Endothelial cell (in vitro differentiated cells): ENCODE results near the gene MLLT6. TPM values are rescaled to one million over a fixed set of nuclear protein-coding genes. Genes with fewer than 3 reads are reported as not detected.

Experiments
- DNase-seq: peaks from one replicate; pipeline ENCODE4 v3.0.0; 2021; ENCODE audit warnings: low spot score
- H3K27ac Mint-ChIP-seq: one replicate; pipeline ENCODE4 v1.8.0; 2021; ENCODE audit warnings: mixed read lengths, inconsistent platforms; ENCODE audit not compliant: unreplicated experiment
- H3K27me3 Mint-ChIP-seq: one replicate; pipeline ENCODE4 v1.8.0; 2021; ENCODE audit warnings: mild to moderate bottlenecking, moderate library complexity, mixed read lengths, inconsistent platforms; ENCODE audit not compliant: unreplicated experiment
- H3K36me3 Mint-ChIP-seq: one replicate; pipeline ENCODE4 v1.8.0; 2021; ENCODE audit warnings: mild to moderate bottlenecking, low read depth, mixed read lengths, inconsistent platforms; ENCODE audit not compliant: unreplicated experiment
- H3K4me1 Mint-ChIP-seq: one replicate; pipeline ENCODE4 v1.8.0; 2021; ENCODE audit warnings: mild to moderate bottlenecking, mixed read lengths, inconsistent platforms; ENCODE audit not compliant: unreplicated experiment
- H3K4me3 Mint-ChIP-seq: one replicate; pipeline ENCODE4 v1.8.0; 2021; ENCODE audit warnings: mild to moderate bottlenecking, mixed read lengths, inconsistent platforms; ENCODE audit not compliant: unreplicated experiment
- H3K9me3 Mint-ChIP-seq: one replicate; pipeline ENCODE4 v1.8.0; 2021; ENCODE audit warnings: mixed read lengths, inconsistent platforms; ENCODE audit not compliant: unreplicated experiment
- CTCF ChIP-seq: fragments of 200-600 bp; sonication (generic); IDR thresholded peaks from one replicate; pipeline ENCODE4 v1.5.0; 2021; ENCODE audit warnings: antibody characterized with exemption; ENCODE audit not compliant: unreplicated experiment
- total RNA-seq: library from RNA; stranded (reverse); fragmentation: NEBNext Ultra II Directional; extraction: Animal tissue kit (Norgen Biotek cat#: 25700); gene quantifications from one replicate; pipeline ENCODE4 v1.2.1, GENCODE V29; 2021; ENCODE audit not compliant: unreplicated experiment

The MLLT6 gene
- total RNA-seq, 1 donor from 2014 or later, result 33.8 TPM

DNA sequence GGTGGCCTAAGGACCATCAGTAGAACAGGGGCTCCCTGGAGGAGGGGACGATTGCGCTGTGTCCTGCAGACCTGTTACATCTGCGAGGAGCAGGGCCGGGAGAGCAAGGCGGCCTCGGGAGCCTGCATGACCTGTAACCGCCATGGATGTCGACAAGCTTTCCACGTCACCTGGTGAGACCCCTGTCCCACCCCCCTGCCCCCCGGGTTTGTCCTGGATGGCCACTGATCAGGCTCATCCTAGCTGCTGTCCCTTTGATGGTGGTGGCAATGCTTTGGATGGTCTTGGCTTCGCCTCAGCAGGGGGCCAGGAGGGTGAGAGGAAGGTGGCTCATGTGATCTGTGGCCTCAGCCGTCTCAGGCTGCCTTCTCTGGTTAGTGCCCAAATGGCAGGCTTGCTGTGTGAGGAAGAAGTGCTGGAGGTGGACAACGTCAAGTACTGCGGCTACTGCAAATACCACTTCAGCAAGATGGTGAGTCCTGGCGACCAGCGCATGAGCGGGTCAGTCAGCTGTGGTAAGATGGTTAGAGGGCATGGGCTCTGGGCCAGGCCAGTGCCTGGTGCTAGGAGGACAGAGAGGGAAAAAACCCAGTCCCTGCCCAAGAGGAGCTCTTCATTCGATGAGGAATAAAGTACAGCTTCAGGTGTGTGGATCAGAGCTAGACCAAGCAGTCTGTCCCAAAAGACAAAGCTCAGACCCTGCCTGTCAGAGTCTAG is 4.2 kb downstream of the MLLT6 start:
- H3K9me3 Mint-ChIP-seq, result no peaks in the 10 kb centered on the region
- no peak for DNase-seq
- H3K27me3 Mint-ChIP-seq, result peaks cover 15% of the 10 kb centered on the region
- H3K36me3 Mint-ChIP-seq, result peaks cover 23% of the 10 kb centered on the region
- no peak overlapping the region for H3K4me3 Mint-ChIP-seq
- H3K27ac Mint-ChIP-seq, result no peak overlapping the region
- no peak for TF ChIP-seq CTCF
- peaks cover 25% of the 10 kb centered on the region for H3K4me1 Mint-ChIP-seq

GRCh38 chr17:38709864-38710603 is 5.0 kb downstream of the MLLT6 start:
- H3K27ac Mint-ChIP-seq, result no peak overlapping the region
- H3K36me3 Mint-ChIP-seq, result peaks cover 23% of the 10 kb centered on the region
- H3K4me1 Mint-ChIP-seq, result peaks cover 24% of the 10 kb centered on the region
- no peaks in the 10 kb centered on the region for H3K9me3 Mint-ChIP-seq
- DNase-seq, result no peak
- H3K27me3 Mint-ChIP-seq, result peaks cover 16% of the 10 kb centered on the region
- H3K4me3 Mint-ChIP-seq, result peak overlapping the region; percentile 8
- TF ChIP-seq CTCF, result no peak

- DNase-seq, result no peak
- Mint-ChIP-seq H3K27ac (no peak overlapping the region), H3K4me3 (peak overlapping the region; percentile 59), H3K27me3 (peaks cover 18% of the 10 kb centered on the region), H3K4me1 (peaks cover 27% of the 10 kb centered on the region), H3K36me3 (peaks cover 23% of the 10 kb centered on the region), H3K9me3 (no peaks in the 10 kb centered on the region)
- no peak for TF ChIP-seq CTCF
Measured at GRCh38 chr17:38710604-38710962, 5.5 kb downstream of the MLLT6 start.

DNA sequence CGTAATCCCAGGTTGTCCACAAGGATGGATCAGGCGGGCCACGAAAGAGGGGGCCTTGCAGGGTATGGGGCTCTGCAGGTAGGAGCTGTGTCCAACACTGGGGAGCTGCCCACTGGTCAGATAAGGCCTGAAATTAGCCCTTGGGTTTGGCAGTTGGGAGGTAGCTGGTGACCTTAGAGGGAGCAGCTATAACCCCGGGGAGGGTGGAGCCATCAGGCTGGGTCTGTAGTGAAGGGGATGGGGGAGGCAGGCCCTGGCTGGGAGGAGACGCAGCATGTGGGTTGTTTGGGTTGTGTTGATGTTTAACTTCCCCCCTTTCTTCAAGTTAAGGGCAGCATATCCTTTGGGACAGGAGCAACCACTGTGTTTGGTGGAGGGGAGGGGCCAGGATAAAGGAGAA is 5.9 kb downstream of the MLLT6 start:
- TF ChIP-seq CTCF, result no peak
- H3K27ac Mint-ChIP-seq, result no peak overlapping the region
- H3K36me3 Mint-ChIP-seq, result peaks cover 23% of the 10 kb centered on the region
- DNase-seq, result no peak
- peak overlapping the region; percentile 59 for H3K4me3 Mint-ChIP-seq
- peaks cover 19% of the 10 kb centered on the region for H3K27me3 Mint-ChIP-seq
- no peaks in the 10 kb centered on the region for H3K9me3 Mint-ChIP-seq
- H3K4me1 Mint-ChIP-seq, result peaks cover 31% of the 10 kb centered on the region
